Measurements from ENCODE around the gene LMBR1. TPM values are rescaled to one million over a fixed set of nuclear protein-coding genes. Genes with fewer than 3 reads are reported as not detected.

Gene LMBR1
- total and polyA plus RNA-seq, 2 experiments from 2014 or later, result 37.2 to 53.1 TPM

DNA sequence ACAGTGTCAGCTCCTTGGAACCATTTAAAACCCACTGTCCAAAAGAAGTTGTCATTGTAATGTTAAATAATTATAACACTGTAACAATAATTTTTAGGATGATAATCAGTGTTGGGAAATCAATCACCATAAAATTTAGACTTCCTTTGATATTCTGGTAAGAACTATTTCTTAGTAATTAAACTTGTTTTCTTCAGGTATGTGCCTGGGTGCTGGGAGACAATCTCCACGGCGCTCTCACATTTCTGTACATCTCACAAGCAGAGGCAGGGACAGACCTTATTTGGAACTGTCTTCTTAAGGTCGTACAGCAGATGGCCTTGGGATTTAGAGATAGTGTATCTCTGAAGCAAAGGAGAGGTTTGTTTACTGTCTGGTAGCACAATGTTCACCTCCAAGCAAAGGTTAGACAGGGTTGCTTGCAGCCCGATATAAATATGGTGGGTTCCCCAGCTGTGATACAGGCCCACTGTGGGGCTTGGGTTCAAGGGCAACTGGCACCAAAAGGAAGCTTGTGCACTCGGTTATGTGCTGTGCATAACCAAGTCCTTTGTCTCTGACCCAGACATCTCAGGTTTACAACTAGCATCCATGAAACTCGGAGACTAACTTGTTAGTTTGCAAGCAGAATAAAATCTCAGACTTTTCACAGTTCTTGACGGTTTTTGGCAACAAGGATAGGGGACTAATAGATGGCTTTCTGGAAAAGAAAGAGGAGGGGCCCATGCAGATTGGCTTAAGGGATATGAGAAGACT, 126.9 kb downstream of the LMBR1 start:
- no peaks in the 10 kb centered on the region for H3K9me2 ChIP-seq (replicated peaks; ENCODE audit: insufficient read depth)
- no peaks in the 10 kb centered on the region for H3K9me3 ChIP-seq (ENCODE audit: low read depth)
- WGBS (ENCODE audit: low lambda C conversion rate, missing lambda C conversion rate), result 67% methylated on average over 7 of the region's 7 CpGs
- H3K4me3 ChIP-seq, result no peak overlapping the region
- H3K4me2 ChIP-seq, result no peak overlapping the region
- H3K4me1 ChIP-seq (ENCODE audit: insufficient read depth), result no peaks in the 10 kb centered on the region
- H2AFZ ChIP-seq, result no peak overlapping the region
- no peaks in the 10 kb centered on the region for H3K79me2 ChIP-seq
- no peak for DNase-seq (ENCODE audit: low spot score)
- no peaks in the 10 kb centered on the region for H4K20me1 ChIP-seq (ENCODE audit: insufficient read depth, poor library complexity, severe bottlenecking)
- H3K36me3 ChIP-seq (replicated peaks; ENCODE audit: insufficient read depth, low read depth), result no peaks in the 10 kb centered on the region
- no peaks in the 10 kb centered on the region for H3K27me3 ChIP-seq
- no peak overlapping the region for H3K27ac ChIP-seq
- TF ChIP-seq EZH2phosphoT487 (IDR thresholded peaks at IDR 0.05; ENCODE audit: low read depth, severe bottlenecking, unreplicated experiment) (no peak), EZH2 (IDR thresholded peaks at IDR 0.05; ENCODE audit: borderline replicate concordance) (no peak)
- TF ChIP-seq, protein P1, sequence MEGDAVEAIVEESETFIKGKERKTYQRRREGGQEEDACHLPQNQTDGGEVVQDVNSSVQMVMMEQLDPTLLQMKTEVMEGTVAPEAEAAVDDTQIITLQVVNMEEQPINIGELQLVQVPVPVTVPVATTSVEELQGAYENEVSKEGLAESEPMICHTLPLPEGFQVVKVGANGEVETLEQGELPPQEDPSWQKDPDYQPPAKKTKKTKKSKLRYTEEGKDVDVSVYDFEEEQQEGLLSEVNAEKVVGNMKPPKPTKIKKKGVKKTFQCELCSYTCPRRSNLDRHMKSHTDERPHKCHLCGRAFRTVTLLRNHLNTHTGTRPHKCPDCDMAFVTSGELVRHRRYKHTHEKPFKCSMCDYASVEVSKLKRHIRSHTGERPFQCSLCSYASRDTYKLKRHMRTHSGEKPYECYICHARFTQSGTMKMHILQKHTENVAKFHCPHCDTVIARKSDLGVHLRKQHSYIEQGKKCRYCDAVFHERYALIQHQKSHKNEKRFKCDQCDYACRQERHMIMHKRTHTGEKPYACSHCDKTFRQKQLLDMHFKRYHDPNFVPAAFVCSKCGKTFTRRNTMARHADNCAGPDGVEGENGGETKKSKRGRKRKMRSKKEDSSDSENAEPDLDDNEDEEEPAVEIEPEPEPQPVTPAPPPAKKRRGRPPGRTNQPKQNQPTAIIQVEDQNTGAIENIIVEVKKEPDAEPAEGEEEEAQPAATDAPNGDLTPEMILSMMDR (IDR thresholded peaks at IDR 0.05; ENCODE audit: poor library complexity), result no peak

DNA sequence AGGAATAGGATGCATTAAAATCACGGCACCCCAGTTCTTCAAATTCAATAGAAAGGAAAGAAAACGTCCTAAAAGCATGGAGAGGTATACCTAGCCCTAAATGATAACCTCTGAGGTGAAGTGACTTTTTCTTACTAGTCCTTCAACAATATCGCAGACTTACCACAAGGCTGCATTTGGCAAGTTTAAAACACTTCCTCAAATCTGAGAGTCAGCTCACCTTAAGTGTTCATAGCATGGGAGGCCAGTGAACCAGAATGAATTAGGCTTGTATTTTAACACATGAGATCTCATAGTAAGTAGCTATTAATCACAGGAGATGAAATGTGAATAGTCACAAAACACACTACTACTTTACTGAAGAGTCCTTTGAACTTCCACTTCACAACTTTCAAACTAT, 128.2 kb downstream of the LMBR1 start:
- H3K36me3 ChIP-seq (replicated peaks; ENCODE audit: insufficient read depth, low read depth), result no peaks in the 10 kb centered on the region
- H2AFZ ChIP-seq, result no peak overlapping the region
- no peak overlapping the region for H3K27ac ChIP-seq
- H3K4me2 ChIP-seq, result no peak overlapping the region
- DNase-seq (ENCODE audit: low spot score), result no peak
- H3K4me1 ChIP-seq (ENCODE audit: insufficient read depth), result peaks cover 11% of the 10 kb centered on the region
- H3K4me3 ChIP-seq, result no peak overlapping the region
- H3K27me3 ChIP-seq, result no peaks in the 10 kb centered on the region
- H3K79me2 ChIP-seq, result no peaks in the 10 kb centered on the region
- H3K9me2 ChIP-seq (replicated peaks; ENCODE audit: insufficient read depth), result no peaks in the 10 kb centered on the region
- 90% methylated on average over 3 of the region's 3 CpGs for WGBS (ENCODE audit: low lambda C conversion rate, missing lambda C conversion rate)
- no peaks in the 10 kb centered on the region for H3K9me3 ChIP-seq (ENCODE audit: low read depth)
- TF ChIP-seq EZH2 (IDR thresholded peaks at IDR 0.05; ENCODE audit: borderline replicate concordance), result no peak
- no peak for TF ChIP-seq EZH2phosphoT487 (IDR thresholded peaks at IDR 0.05; ENCODE audit: low read depth, severe bottlenecking, unreplicated experiment)
- TF ChIP-seq, protein P1 (IDR thresholded peaks at IDR 0.05; ENCODE audit: poor library complexity), result no peak
- no peaks in the 10 kb centered on the region for H4K20me1 ChIP-seq (ENCODE audit: insufficient read depth, poor library complexity, severe bottlenecking)

- TF ChIP-seq EZH2 (IDR thresholded peaks at IDR 0.05; ENCODE audit: borderline replicate concordance), result no peak
- TF ChIP-seq, protein P1 (IDR thresholded peaks at IDR 0.05; ENCODE audit: poor library complexity), result peak; percentile 86
- Histone ChIP-seq H3K4me2 (peak overlapping the region; percentile 1), H3K27ac (no peak overlapping the region), H4K20me1 (ENCODE audit: insufficient read depth, poor library complexity, severe bottlenecking) (no peaks in the 10 kb centered on the region), H3K36me3 (replicated peaks; ENCODE audit: insufficient read depth, low read depth) (no peaks in the 10 kb centered on the region), H3K9me2 (replicated peaks; ENCODE audit: insufficient read depth) (no peaks in the 10 kb centered on the region), H3K27me3 (no peaks in the 10 kb centered on the region), H3K79me2 (no peaks in the 10 kb centered on the region), H3K4me1 (ENCODE audit: insufficient read depth) (peaks cover 16% of the 10 kb centered on the region), H3K9me3 (ENCODE audit: low read depth) (no peaks in the 10 kb centered on the region), H2AFZ (no peak overlapping the region), H3K4me3 (no peak overlapping the region)
- peak; percentile 89 for DNase-seq (ENCODE audit: low spot score)
- WGBS (ENCODE audit: low lambda C conversion rate, missing lambda C conversion rate), result 20% methylated on average over 8 of the region's 8 CpGs
These were observed 128.8 kb downstream of the LMBR1 start for GRCh38 chr7:156764016-156764669.
